Tibial nerve (tissue), 3 donors: ENCODE data around the gene RABEPK.

ENCODE experiments used
- CTCF ChIP-seq, 5 experiments: fragments of 200-600 bp in 3 of 5; fragments of 450-650 bp in 2 of 5; sonication (generic) in 3 of 5; IDR thresholded peaks; one replicate each; pipeline ENCODE4 v1.5.1; 2016 to 2019; ENCODE audit warnings: antibody characterized with exemption in 5 of 5, mild to moderate bottlenecking in 3 of 5, moderate library complexity in 2 of 5
- POLR2A ChIP-seq, 2 donors: fragments of 450-650 bp; IDR thresholded peaks; one replicate each; pipeline ENCODE4 v1.6.1; 2017; ENCODE audit warnings: antibody characterized with exemption in 2 of 2, mild to moderate bottlenecking in 2 of 2, moderate library complexity in 2 of 2

GRCh38 chr9:125269014-125269397 lies 68.7 kb downstream of the RABEPK start:
- TF ChIP-seq CTCF (IDR thresholded peaks at IDR 0.05) (no peak), POLR2A (IDR thresholded peaks at IDR 0.05) (no peak)
